ENCODE measurements around the gene INTS3.

The INTS3 gene

GRCh38 chr1:153727463-153728304 lies at the start of gene INTS3:
INTS3 (plus strand) TSS chr1:153728050; CDS start chr1:153728635, 585 bp downstream.
- DNase-seq (ENCODE audit: low read depth): peak; percentile 97

- no peak for DNase-seq (ENCODE audit: low read depth)
Measured at GRCh38 chr1:153678519-153679336, 49.1 kb upstream of the INTS3 start, which contains the start of gene NPR1. NPR1 (plus strand) TSS chr1:153678688; CDS start chr1:153679109, 421 bp downstream.

GRCh38 chr1:153679337-153680119 lies 48.3 kb upstream of the INTS3 start:
- DNase-seq (ENCODE audit: low read depth): no peak

GRCh38 chr1:153680120-153680403 lies 47.8 kb upstream of the INTS3 start:
- no peak for DNase-seq (ENCODE audit: low read depth)

- no peak for DNase-seq (ENCODE audit: low read depth)
Measured at GRCh38 chr1:153682730-153683129, 45.1 kb upstream of the INTS3 start.

- no peak for DNase-seq (ENCODE audit: low read depth)
Measured at GRCh38 chr1:153683854-153684253, 44.0 kb upstream of the INTS3 start.

GRCh38 chr1:153684892-153685291 lies 43.0 kb upstream of the INTS3 start:
- DNase-seq (ENCODE audit: low read depth): no peak

- no peak for DNase-seq (ENCODE audit: low read depth)
Measured at GRCh38 chr1:153685544-153686340, 42.1 kb upstream of the INTS3 start.

GRCh38 chr1:153687346-153688125 lies 40.3 kb upstream of the INTS3 start:
- DNase-seq (ENCODE audit: low read depth): no peak

- no peak for DNase-seq (ENCODE audit: low read depth)
Measured at GRCh38 chr1:153688276-153688675, 39.6 kb upstream of the INTS3 start.

GRCh38 chr1:153688736-153689328 lies 39.0 kb upstream of the INTS3 start:
- DNase-seq (ENCODE audit: low read depth): no peak

GRCh38 chr1:153693466-153693865 lies 34.4 kb upstream of the INTS3 start:
- DNase-seq (ENCODE audit: low read depth): no peak

- no peak for DNase-seq (ENCODE audit: low read depth)
Measured at GRCh38 chr1:153696741-153697140, 31.1 kb upstream of the INTS3 start.

GRCh38 chr1:153697191-153698019 lies 30.4 kb upstream of the INTS3 start:
- DNase-seq (ENCODE audit: low read depth): no peak

GRCh38 chr1:153698020-153698922 lies 29.6 kb upstream of the INTS3 start:
- no peak for DNase-seq (ENCODE audit: low read depth)

- DNase-seq (ENCODE audit: low read depth): no peak
Measured at GRCh38 chr1:153698923-153699714, 28.7 kb upstream of the INTS3 start.

- no peak for DNase-seq (ENCODE audit: low read depth)
Measured at GRCh38 chr1:153699768-153700167, 28.1 kb upstream of the INTS3 start.

GRCh38 chr1:153705484-153705883 lies 22.4 kb upstream of the INTS3 start:
- DNase-seq (ENCODE audit: low read depth): no peak

Data from stimulated activated CD8-positive, alpha-beta memory T cell treated with anti-CD3 and anti-CD28 coated beads, Interleukin-15, amount 100 ng/mL, for 1 hour (primary cell).